ENCODE results near the gene THEMIS2.

DNA sequence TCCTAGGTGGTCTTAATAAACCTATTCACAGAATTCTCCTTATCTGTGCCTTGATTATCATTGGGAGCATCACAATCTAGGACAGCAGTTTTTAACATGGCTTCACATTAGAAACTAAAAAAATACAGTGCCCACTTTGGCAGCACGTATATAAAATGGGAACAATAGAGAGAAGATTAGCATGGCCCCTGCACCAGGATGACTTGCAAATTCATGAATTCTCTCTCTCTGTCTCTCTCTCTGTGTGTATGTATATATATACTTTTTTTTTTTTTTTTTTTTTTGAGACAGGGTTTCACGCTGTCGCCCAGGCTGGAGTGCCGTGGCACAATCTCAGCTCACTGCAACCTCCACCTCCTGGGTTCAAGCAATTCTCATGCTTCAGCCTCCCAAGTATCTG is 47.9 kb upstream of the THEMIS2 start:
- TF ChIP-seq, protein P1, sequence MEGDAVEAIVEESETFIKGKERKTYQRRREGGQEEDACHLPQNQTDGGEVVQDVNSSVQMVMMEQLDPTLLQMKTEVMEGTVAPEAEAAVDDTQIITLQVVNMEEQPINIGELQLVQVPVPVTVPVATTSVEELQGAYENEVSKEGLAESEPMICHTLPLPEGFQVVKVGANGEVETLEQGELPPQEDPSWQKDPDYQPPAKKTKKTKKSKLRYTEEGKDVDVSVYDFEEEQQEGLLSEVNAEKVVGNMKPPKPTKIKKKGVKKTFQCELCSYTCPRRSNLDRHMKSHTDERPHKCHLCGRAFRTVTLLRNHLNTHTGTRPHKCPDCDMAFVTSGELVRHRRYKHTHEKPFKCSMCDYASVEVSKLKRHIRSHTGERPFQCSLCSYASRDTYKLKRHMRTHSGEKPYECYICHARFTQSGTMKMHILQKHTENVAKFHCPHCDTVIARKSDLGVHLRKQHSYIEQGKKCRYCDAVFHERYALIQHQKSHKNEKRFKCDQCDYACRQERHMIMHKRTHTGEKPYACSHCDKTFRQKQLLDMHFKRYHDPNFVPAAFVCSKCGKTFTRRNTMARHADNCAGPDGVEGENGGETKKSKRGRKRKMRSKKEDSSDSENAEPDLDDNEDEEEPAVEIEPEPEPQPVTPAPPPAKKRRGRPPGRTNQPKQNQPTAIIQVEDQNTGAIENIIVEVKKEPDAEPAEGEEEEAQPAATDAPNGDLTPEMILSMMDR (IDR thresholded peaks at IDR 0.05), result no peak
- no peak for TF ChIP-seq POLR2A (IDR thresholded peaks at IDR 0.05)
